T-helper 2 cell treated with Interferon-gamma antibody and Interleukin-4, amounts not matched to agents 5 μg/mL and 100 μg/mL, for 36 hours (primary cell): Measurements from ENCODE around the gene GRIK5.
"Not testable (repeated sequence)": the region's sequence is repeated elsewhere in the genome, so short reads cannot be mapped to it uniquely, and the experiment has no call there.

Experiments used
- DNase-seq: peaks from one replicate; pipeline ENCODE4 v3.0.0; 2021; ENCODE audit warnings: low spot score
- H3K27ac Mint-ChIP-seq: one replicate; pipeline ENCODE4 v1.8.0; 2021; ENCODE audit warnings: mild to moderate bottlenecking, mixed read lengths
- H3K27me3 Mint-ChIP-seq: one replicate; pipeline ENCODE4 v1.8.0; 2021; ENCODE audit warnings: low read depth, mixed read lengths
- H3K36me3 Mint-ChIP-seq: one replicate; pipeline ENCODE4 v1.8.0; 2021; ENCODE audit warnings: low read depth, mixed read lengths
- H3K4me1 Mint-ChIP-seq: one replicate; pipeline ENCODE4 v1.8.0; 2021; ENCODE audit warnings: low read depth, mixed read lengths
- H3K4me3 Mint-ChIP-seq: one replicate; pipeline ENCODE4 v1.8.0; 2022; ENCODE audit warnings: mild to moderate bottlenecking, moderate library complexity, mixed read lengths
- H3K9me3 Mint-ChIP-seq: one replicate; pipeline ENCODE4 v1.8.0; 2021; ENCODE audit warnings: mixed read lengths

The GRIK5 gene

DNA sequence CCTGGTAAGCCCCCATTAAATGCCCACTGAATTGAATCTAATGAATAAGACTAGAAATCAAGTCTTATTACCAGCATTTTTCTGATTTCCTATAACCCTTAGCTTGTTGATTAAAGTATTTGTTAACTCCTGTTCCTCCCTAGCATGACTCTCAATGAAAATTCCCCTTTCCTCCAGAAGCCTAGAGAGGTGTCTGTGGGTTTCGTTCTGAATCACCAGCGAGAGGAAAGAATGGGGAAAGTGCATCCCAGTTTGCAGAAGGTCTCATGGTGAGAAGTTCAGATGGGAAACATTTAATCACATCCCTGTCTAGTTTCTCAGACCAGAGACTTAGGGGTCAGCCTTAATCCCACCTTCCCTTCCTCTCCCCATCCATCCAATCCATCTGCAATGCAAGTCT lies 35.4 kb upstream of the GRIK5 start:
- no peak overlapping the region for H3K4me3 Mint-ChIP-seq
- no peak for DNase-seq
- H3K4me1 Mint-ChIP-seq: peaks cover 16% of the 10 kb centered on the region
- no peaks in the 10 kb centered on the region for H3K9me3 Mint-ChIP-seq
- no peak overlapping the region for H3K27ac Mint-ChIP-seq
- H3K27me3 Mint-ChIP-seq: no peaks in the 10 kb centered on the region
- peaks cover 2% of the 10 kb centered on the region for H3K36me3 Mint-ChIP-seq

GRCh38 chr19:42102877-42103276 lies 32.9 kb upstream of the GRIK5 start:
- Mint-ChIP-seq H3K4me3 (no peak overlapping the region), H3K27me3 (no peaks in the 10 kb centered on the region), H3K9me3 (no peaks in the 10 kb centered on the region), H3K36me3 (peaks cover 9% of the 10 kb centered on the region), H3K27ac (no peak overlapping the region), H3K4me1 (peaks cover 12% of the 10 kb centered on the region)
- no peak for DNase-seq

GRCh38 chr19:42100241-42100640 lies 30.2 kb upstream of the GRIK5 start:
- not testable (repeated sequence) for DNase-seq, H3K27me3 Mint-ChIP-seq, H3K9me3 Mint-ChIP-seq, H3K4me1 Mint-ChIP-seq, H3K27ac Mint-ChIP-seq, H3K4me3 Mint-ChIP-seq
- H3K36me3 Mint-ChIP-seq: peaks cover 13% of the 10 kb centered on the region

- Mint-ChIP-seq H3K36me3 (peaks cover 10% of the 10 kb centered on the region), H3K4me3 (no peak overlapping the region), H3K27ac (no peak overlapping the region), H3K27me3 (no peaks in the 10 kb centered on the region), H3K9me3 (no peaks in the 10 kb centered on the region), H3K4me1 (no peaks in the 10 kb centered on the region)
- DNase-seq: no peak
Measured at GRCh38 chr19:42099336-42099925, 29.4 kb upstream of the GRIK5 start.

DNA sequence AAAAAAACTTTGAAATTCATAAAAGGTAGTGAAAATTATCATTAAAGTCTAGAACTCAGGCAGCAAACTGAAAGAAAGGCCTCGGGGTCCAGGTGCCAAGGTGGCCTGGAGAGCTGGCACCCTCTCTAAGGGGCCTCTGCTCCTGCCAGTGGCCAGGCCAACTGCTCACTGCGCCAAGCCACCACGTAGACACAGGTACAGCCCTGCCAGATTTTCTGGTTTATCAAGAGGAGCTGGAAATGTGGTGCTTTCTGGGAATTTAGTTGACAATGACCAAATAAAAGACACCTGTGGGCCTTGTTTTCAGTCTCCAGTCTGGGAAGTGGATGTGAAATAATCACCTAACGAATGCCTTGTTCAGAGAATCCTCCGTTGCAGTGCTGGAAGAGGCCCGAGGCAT lies 28.8 kb upstream of the GRIK5 start:
- DNase-seq: no peak
- H3K27me3 Mint-ChIP-seq: no peaks in the 10 kb centered on the region
- H3K9me3 Mint-ChIP-seq: no peaks in the 10 kb centered on the region
- H3K4me1 Mint-ChIP-seq: no peaks in the 10 kb centered on the region
- no peak overlapping the region for H3K27ac Mint-ChIP-seq
- peaks cover 12% of the 10 kb centered on the region for H3K36me3 Mint-ChIP-seq
- H3K4me3 Mint-ChIP-seq: no peak overlapping the region

DNA sequence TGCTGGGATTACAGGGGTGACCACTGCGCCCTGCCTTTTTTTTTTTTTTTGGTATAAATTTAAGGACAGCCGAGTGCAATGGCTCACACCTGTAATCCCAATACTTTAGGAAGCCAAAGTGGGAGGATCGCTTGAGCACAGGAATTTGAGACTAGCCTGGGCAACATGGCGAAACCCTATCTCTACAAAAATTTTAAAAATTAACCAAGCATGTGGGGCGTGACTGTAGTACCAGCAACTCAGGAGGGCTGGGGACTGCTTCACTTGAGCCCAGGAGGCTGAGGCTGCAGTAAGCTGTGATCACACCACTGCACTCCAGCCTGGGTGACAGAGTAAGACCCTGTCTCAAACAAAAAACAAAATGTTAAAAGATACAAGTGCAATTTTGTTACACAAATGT lies 27.5 kb upstream of the GRIK5 start:
- no peak overlapping the region for H3K27ac Mint-ChIP-seq
- DNase-seq: no peak
- H3K9me3 Mint-ChIP-seq: no peaks in the 10 kb centered on the region
- H3K36me3 Mint-ChIP-seq: peaks cover 12% of the 10 kb centered on the region
- H3K4me3 Mint-ChIP-seq: no peak overlapping the region
- no peaks in the 10 kb centered on the region for H3K27me3 Mint-ChIP-seq
- H3K4me1 Mint-ChIP-seq: no peaks in the 10 kb centered on the region

DNA sequence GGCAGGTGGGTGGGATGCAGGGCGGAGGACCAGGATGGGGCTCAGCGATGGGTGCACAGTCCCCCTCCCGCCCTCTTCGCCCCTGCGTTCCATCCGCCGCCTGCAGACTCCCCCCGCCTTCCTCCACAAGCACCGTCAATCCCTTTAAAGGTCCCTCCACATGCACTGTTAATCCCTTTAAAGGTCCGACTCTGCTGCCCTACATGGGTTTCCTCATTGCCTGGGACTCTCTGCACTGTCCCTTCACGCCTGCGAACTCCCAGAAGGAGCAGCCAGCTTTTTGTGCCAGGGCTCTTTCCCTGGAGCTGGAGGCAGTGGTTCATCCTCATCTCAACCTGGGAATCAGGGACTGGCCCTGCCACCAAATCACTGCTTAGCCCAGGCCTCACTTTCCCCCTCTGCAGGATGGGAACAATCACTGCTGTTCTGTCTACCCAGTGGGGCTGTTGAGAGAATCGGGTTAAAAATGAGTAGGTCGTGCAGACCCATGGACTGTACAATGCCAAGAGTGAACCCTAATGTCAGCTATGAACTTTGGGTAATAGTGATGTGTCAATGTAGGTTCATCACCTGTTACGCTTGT lies 26.3 kb upstream of the GRIK5 start:
- H3K27me3 Mint-ChIP-seq: no peaks in the 10 kb centered on the region
- H3K4me1 Mint-ChIP-seq: no peaks in the 10 kb centered on the region
- no peak overlapping the region for H3K4me3 Mint-ChIP-seq
- H3K9me3 Mint-ChIP-seq: no peaks in the 10 kb centered on the region
- H3K36me3 Mint-ChIP-seq: peaks cover 12% of the 10 kb centered on the region
- H3K27ac Mint-ChIP-seq: no peak overlapping the region
- no peak for DNase-seq

- Mint-ChIP-seq H3K27ac (no peak overlapping the region), H3K4me3 (no peak overlapping the region), H3K27me3 (no peaks in the 10 kb centered on the region), H3K9me3 (no peaks in the 10 kb centered on the region), H3K36me3 (peaks cover 12% of the 10 kb centered on the region), H3K4me1 (peaks cover 4% of the 10 kb centered on the region)
- DNase-seq: no peak
Measured at GRCh38 chr19:42095814-42096230, 25.8 kb upstream of the GRIK5 start.

DNA sequence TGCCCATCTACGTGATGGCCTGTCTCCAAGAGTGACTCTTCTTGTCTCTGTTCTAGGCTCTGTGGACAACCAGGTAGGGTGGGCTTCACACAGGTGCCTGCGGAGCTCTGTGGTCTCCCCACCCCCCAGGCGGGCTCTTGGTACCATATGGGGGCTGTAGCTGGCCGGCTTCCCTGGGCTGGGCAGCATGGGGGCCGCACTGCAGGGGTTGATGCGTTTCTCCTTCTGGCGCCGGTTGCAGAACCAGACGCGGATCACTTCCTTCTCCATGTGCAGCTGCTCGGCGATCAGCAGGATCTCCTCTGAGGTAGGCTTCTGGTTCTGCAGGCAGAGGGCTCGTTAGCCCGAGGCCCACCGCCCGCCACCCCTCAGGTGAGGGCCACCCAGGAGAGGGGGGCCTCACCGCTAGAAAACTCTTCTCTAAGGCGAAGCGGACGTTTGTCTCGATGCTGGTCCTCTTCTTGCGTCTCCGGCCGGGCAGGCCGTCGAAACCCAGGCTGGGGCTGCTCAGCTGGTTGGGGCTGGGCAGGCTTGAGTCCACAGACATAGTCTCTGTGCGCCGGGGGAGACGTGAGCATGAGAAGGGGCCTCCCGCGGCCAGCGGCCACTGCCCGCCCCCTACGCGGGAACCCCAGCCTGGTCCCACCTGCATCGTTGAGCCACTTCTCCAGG lies 25.3 kb upstream of the GRIK5 start:
- no peak for DNase-seq
- peaks cover 14% of the 10 kb centered on the region for H3K36me3 Mint-ChIP-seq
- H3K27me3 Mint-ChIP-seq: no peaks in the 10 kb centered on the region
- H3K4me1 Mint-ChIP-seq: peaks cover 9% of the 10 kb centered on the region
- peak overlapping the region; percentile 29 for H3K27ac Mint-ChIP-seq
- no peak overlapping the region for H3K4me3 Mint-ChIP-seq
- H3K9me3 Mint-ChIP-seq: no peaks in the 10 kb centered on the region

- no peak overlapping the region for H3K4me3 Mint-ChIP-seq
- H3K4me1 Mint-ChIP-seq: peaks cover 10% of the 10 kb centered on the region
- H3K36me3 Mint-ChIP-seq: peaks cover 8% of the 10 kb centered on the region
- no peak for DNase-seq
- no peaks in the 10 kb centered on the region for H3K27me3 Mint-ChIP-seq
- H3K9me3 Mint-ChIP-seq: no peaks in the 10 kb centered on the region
- H3K27ac Mint-ChIP-seq: no peak overlapping the region
Measured at GRCh38 chr19:42093926-42094325, 23.9 kb upstream of the GRIK5 start.

DNA sequence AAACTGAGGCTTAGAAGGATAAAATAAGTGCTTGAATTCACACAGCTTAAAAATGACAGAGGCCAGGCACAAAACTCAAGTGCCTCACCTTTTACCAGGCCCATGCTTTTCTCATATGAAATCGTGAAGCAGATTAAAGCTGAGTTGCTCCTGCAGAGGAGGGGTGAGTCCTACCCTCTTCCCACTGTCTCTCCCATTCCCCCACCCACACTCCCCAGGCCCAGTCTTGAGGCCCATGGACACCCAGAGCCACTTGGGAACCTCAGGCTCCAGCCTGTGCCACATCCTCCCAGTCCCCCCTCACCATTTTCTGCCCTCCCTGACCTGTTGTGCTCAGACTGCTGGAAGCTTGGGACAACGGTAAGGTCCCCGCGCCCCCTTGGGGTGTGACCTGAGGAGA lies 23.5 kb upstream of the GRIK5 start:
- H3K9me3 Mint-ChIP-seq: no peaks in the 10 kb centered on the region
- peaks cover 7% of the 10 kb centered on the region for H3K36me3 Mint-ChIP-seq
- no peak for DNase-seq
- H3K27me3 Mint-ChIP-seq: no peaks in the 10 kb centered on the region
- peaks cover 10% of the 10 kb centered on the region for H3K4me1 Mint-ChIP-seq
- H3K4me3 Mint-ChIP-seq: no peak overlapping the region
- no peak overlapping the region for H3K27ac Mint-ChIP-seq

DNA sequence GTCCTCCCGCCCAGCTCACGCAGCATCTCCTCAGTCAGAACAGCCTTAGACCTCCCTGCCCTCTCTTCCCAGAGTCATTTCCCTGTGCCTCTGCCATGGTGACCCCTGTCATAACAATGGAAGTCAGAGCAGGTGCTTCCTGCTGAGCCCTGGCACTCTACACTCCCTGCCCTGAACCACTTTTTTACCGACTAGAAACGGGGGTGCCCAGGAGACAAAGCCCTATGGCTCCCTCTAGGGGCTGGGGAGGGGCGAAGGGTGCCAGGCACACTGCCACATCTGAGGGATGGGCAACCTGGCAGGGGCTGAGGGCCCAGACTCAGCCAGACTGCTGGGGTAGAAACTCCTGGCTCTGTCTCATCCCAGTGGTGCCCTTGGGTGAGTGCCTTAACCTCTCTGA lies 22.3 kb upstream of the GRIK5 start:
- Mint-ChIP-seq H3K27ac (peak overlapping the region; percentile 77), H3K4me3 (no peak overlapping the region), H3K27me3 (no peaks in the 10 kb centered on the region), H3K4me1 (peaks cover 10% of the 10 kb centered on the region), H3K36me3 (peaks cover 7% of the 10 kb centered on the region), H3K9me3 (no peaks in the 10 kb centered on the region)
- DNase-seq: peak; percentile 29

DNA sequence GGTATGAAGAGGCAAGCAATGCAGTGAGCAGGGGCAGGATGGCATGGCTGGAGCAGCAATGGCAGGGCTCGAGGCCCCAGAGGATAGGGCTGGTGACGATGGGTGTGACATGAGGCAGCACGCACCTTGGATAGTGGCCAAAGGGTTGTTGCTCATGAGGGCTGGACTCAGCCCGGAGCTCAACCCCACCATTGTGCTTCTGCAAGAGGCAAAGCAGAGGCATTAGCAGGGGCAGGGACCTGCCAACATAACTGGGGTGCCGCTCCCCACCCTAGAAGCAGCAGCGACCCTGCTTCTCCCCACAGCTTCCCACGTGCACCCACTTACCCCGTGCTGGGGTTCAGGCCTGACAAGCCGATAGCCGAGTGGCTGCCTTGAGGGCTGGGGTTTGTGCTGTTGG lies 21.7 kb upstream of the GRIK5 start:
- Mint-ChIP-seq H3K9me3 (no peaks in the 10 kb centered on the region), H3K27ac (no peak overlapping the region), H3K4me3 (no peak overlapping the region), H3K4me1 (peaks cover 10% of the 10 kb centered on the region), H3K27me3 (no peaks in the 10 kb centered on the region), H3K36me3 (peaks cover 6% of the 10 kb centered on the region)
- DNase-seq: no peak

DNA sequence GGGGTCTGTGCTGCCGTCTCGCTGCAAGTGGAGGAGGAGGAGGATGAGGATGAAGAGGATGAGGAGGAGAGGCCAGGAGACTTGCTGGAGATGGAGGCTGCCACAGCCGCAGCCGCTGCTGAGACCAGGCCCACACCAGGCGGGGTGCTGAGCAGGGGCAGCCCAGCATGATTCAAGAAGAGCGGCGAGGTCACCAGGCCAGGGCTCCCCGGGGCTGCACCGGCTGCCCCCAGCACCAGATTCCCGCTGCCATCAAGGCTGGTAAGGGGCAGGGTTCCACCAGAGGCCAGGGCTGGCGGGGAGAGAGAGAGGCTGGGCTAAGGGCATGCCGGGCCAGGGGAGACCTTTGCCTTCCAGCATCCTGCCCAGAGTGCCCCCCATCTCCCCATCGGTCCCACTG lies 21.3 kb upstream of the GRIK5 start:
- no peak for DNase-seq
- H3K27me3 Mint-ChIP-seq: no peaks in the 10 kb centered on the region
- H3K27ac Mint-ChIP-seq: no peak overlapping the region
- peaks cover 4% of the 10 kb centered on the region for H3K36me3 Mint-ChIP-seq
- peaks cover 10% of the 10 kb centered on the region for H3K4me1 Mint-ChIP-seq
- H3K9me3 Mint-ChIP-seq: no peaks in the 10 kb centered on the region
- H3K4me3 Mint-ChIP-seq: no peak overlapping the region

DNA sequence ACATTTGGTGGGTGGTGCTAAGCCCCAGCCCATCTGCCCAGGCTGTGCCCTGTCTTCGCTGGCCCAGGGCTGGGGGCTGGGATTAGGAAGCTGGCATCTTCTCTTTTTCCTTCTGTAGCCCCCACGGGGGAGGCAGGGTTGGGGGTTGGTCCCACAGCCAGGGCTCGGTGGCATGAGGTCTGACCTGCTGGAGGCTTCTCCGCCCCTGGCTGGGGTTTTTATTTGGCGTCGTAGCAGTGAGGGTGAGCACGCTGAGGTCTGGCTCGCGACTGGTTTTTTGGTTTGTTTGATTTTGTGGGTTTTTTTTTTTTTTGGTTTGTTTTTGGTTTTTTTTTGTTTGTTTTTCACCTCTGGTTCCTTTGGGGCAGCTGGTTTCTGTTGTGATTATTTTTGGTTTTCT lies 20.7 kb upstream of the GRIK5 start:
- no peak for DNase-seq
- peaks cover 10% of the 10 kb centered on the region for H3K4me1 Mint-ChIP-seq
- peak overlapping the region; percentile 42 for H3K27ac Mint-ChIP-seq
- no peaks in the 10 kb centered on the region for H3K27me3 Mint-ChIP-seq
- H3K9me3 Mint-ChIP-seq: no peaks in the 10 kb centered on the region
- peaks cover 4% of the 10 kb centered on the region for H3K36me3 Mint-ChIP-seq
- no peak overlapping the region for H3K4me3 Mint-ChIP-seq
